KBM-7 (cell line): Measurements from ENCODE around the gene MRPL14.

Source experiments
- DNase-seq: peaks from one replicate; pipeline ENCODE4 v3.0.0-alpha.2; 2015
- in situ Hi-C: fragments of 300-500 bp; cut with MboI; formaldehyde crosslinking; loops from 2 replicates; pipeline ENCODE4 v1.14.3; 2020; ENCODE audit warnings: low sequenced_read_pairs, low pct_unique_long_range_greater_than_20kb, mixed read lengths

The MRPL14 gene

DNA sequence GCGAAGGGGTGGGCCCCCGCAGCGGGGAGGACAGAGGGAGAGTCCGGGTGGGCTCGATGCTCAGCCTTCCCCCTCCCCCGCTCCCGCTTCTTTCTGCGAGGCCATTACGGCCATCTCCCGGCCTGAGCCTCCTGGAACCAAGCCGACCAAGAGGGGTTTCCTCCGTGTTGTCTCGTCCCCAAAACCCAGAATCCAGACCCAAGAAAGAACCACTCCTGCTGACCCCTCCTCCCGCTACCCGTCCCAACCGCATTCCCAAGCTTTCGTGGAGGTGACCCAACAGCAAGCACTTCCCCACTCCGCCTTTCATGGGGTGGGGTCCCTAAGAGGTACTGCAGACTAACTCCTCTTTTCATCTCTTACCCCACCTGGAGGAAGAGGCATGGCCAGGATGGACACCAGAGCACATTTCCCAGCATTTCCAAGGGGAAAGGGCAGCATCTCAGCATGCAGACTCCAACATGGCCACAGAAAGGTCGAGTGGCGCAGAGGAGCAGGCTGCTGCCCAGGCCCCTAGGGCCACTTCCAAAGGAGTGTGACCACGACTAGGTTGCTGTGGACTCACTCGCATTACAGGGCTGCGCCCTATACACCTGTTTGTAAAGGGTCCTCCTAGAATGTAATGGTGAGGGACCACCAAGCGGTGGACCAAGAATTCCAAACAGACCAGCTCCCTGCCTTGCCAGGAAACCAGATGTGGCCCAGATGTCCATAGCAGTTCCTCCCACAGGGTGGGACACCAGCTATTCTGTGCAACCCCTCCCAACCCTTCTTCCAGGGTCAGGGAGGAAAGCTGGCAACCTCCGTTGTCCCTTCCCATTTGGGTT is 53.4 kb downstream of the MRPL14 start:
- in situ Hi-C loops = no loop called here

DNA sequence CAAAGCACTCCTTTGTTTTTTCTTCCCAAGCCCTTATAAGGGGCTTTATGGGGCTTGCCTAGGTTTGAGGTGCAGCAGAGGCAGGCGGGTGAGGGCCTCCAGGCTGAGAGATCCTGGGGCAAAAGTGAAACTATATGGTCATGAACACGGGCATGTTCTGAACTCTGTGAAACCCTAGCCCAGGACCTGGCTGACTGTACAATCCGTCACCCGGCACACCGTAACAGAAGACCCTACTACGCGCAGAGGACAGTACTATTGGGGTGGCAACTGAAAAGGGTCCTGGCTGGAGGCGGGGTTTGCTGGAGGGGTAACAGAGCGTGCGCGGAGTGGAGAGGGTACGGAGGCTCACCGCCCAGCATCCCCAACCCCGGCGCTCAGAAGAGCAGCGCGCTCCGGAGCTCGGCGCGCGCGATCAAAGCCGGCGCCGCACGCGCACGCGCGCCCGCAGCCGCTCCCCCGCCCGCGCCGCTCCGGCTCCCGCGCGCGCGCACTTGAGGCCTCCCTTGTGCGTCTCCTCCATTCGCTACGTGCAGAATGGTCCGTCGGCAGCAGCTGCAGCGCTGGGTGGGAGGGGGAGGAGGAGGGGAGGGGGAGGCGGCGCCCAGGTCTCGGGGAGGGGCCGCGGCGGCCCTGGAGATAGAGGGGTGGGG is 54.2 kb downstream of the MRPL14 start:
- in situ Hi-C loops = no loop called here
- DNase-seq = peak; percentile 69

More for the DNA sequence above, 53.4 kb downstream of the MRPL14 start:
- DNase-seq = no peak

DNA sequence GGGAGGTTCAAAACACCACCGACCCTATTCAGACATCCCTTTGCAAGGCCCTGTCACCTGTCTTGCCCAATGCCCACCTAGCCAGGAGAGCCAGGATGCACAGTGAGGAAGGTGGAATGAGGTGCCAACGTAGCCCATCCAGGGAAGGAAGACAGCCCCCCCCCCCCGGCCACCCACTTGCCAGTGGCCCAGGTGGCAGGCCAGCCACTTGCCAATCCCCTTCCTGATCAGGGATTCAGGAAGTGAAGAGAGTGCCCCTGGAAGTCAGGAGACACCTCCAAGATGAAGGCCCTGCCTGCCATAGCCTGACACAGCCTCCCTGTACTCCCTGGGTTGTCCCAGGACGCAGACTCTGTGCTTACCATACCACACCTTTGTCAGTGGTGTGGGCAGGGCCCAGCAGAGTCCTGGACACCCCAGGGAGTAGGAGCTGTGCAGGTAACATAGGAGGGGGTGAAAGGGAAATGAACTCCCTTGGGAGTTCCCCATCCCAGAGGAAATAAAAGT is 54.7 kb downstream of the MRPL14 start:
- in situ Hi-C loops = no loop called here
- DNase-seq = no peak

DNA sequence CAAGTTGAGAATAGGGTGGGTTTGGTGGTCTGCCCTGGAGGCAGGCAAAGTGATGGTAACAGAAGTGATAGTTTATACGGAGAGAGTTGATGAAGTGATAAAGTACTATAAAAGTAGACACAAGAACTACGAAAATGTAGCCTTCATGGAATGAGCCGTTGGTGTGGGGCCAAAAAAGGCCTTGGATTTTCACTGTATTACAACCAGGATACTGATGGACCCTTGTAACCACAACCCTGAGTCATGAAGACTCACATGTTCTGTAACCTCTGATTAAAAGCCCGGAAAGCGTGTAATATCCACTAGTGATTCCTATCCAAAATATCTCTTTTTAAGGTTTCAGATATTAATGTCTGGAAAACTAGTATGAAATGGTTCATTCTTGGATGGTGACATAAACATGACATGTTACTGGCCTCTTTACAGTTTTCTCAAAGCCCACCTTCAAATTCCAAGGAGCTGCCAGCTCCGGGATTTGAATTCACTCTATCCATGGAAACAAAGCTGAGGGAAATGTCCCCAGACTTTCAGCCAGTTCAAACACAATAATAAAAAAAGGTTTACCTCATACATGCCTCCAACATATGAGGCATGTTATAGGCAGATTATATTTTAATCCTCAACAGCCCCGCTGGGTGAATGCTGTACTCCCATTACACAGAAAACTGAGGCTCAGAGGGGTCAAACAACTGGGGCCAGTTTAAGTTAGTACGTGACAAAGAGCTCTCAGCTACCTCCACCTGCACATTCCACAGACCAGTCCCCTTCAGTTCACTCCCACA is 55.4 kb downstream of the MRPL14 start:
- in situ Hi-C loops = no loop called here
- no peak for DNase-seq

DNA sequence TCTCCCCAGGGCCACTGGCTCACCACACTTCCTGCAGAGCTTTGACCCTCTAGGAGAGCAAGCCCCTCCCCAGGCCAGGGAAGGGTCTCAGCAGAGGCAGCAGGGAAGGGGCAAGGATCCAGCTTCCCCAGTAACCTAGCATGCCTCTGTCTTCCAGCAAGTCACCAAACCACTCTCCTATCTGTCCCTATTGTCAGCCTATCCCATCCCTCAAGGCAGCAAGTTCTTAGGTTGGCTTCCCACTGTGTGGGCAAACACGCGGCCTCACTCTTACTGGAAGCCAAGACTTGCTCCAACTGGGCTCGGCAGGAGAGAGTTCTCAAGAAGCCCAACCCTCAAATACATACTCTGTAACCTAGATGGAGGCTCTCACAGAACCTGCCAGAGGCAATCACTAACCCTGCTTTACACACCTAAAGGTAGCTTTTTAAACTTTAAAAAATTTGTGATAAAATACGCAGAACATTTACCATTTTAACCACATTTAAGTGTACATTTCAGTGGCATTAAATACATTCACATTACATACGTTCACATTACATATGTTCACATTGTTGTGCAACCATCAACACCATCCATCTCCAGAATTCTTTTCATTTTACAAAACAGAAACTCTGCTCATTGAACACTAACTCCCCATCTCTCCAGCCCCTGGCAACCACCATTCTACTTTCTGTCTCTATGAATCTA is 58.5 kb downstream of the MRPL14 start:
- in situ Hi-C loops = no loop called here
- no peak for DNase-seq

DNA sequence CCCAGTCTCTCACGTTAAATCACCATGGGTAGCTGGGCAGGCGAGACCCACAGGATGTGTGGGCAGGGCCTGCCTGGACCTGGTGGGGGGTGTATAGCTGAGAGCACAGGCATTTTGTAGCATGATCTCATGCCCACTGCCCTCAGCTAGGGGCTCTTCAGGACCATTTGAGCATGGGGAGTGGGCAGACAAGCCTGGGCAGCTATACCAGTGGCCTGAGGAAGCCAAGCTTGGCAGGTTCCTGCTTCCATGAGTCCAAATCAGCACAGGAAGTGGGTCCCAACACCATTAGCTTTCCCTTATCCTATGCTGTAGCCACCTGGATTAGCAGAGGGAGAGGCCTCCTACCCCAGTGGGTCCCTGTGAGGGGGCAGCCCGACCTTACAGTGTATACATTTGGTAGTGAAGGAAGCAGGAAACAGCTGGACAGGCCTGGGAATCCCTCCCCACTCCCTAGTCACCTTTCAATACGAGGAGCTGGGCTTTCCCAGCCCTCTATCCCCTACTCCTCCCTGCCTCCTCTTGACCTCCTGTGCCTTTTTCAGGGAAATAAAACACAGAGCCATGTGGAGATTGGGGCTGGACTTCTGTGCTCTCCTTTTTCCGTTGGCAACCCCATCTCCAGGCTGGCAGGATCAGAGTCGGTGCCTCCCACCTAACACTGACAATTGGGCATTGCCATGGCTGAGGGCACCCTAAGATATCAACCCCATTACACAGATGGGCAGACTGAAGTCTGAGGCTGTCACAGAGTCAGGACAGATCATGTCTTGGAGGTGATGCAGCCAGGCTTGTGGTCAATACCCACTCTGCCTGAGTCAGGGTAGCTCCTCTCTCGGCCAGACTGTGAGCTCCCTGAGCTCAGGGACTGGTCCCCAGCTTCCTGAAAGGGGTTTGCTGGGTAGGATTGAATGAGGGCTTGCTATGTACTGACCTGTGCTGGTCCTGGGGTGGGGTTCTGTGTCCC is 59.8 kb downstream of the MRPL14 start:
- DNase-seq = no peak
- in situ Hi-C loops = no loop called here

DNA sequence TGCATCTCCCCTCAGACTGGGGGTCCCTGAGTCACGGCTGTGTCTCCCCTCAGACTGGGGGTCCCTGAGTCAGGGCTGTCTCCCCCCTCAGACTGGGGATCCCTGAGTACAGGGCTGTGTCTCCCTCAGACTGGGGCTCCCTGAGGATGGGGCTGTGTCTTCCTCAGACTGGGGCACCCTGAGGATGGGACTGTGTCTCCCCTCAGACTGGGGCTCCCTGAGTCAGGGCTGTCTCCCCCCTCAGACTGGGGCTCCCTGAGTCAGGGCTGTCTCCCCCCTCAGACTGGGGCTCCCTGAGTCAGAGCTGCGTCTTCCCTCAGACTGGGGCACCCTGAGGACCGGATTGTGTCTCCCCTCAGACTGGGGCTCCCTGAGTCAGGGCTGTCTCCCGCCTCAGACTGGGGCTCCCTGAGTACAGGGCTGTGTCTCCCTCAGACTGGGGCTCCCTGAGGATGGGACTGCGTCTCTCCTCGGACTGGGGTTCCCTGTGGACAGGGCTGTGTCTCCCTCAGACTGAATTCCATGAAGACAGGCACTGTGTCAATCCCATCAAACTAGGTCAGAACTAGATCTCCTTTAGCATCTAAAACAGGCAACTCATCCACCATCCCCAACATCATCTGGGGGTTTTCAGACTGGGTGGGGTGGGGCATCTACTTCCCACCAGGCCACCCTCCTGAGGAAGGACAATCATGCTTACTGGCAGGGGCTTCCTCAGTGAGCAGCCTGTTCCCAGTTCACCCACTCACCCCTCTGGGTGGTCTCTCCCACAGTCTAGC is 60.7 kb downstream of the MRPL14 start:
- in situ Hi-C loops = no loop called here
- no peak for DNase-seq

DNA sequence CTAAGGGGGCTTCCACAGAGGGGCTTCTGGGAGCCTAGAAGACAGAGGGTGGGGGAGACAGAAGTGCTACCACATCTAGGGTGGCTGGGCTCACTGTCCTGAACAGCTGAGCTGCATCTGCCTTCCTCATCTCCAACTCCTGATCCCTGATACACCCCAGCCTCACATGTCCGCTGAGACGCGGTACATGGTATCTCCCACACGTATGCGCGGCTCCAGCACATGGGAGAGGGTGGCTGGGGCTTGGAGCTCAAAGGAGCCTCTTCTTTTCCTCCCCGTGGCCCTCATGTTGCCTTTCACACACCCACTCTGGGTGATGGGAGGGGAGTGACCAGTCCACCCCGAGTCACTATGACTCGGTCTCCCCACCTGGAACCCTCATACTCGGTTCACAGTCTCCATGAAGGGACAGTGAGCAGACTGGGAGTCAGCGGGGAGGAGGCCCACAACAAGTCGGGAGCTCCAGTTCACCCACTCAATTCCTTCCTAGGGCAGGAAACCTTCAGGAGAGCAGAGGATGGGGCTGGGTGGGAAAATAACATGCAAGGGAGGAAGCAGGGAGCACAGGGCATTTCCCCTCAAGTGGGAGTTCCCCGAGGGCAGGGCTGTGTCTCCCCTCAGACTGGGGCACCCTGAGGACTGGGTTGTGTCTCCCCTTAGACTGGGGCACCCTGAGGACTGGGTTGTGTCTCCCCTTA is 61.7 kb downstream of the MRPL14 start:
- in situ Hi-C loops = no loop called here
- DNase-seq = no peak

DNA sequence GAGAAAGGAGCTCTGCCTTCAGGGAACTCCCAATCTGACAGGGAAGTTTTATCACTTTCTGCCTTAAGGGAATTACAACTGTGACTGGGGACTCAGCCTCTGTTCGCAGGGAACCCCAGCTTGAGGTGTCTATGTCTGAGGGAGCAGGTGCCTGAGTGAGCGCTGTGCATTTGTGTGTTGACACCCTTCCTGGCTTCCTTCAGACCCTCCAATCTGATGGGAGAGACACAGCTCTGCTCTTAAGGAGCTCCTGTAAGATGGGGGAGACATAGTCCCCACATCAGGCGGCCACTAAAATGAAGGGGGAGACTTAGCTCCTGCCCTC is 62.3 kb downstream of the MRPL14 start:
- DNase-seq = no peak
- in situ Hi-C loops = no loop called here

DNA sequence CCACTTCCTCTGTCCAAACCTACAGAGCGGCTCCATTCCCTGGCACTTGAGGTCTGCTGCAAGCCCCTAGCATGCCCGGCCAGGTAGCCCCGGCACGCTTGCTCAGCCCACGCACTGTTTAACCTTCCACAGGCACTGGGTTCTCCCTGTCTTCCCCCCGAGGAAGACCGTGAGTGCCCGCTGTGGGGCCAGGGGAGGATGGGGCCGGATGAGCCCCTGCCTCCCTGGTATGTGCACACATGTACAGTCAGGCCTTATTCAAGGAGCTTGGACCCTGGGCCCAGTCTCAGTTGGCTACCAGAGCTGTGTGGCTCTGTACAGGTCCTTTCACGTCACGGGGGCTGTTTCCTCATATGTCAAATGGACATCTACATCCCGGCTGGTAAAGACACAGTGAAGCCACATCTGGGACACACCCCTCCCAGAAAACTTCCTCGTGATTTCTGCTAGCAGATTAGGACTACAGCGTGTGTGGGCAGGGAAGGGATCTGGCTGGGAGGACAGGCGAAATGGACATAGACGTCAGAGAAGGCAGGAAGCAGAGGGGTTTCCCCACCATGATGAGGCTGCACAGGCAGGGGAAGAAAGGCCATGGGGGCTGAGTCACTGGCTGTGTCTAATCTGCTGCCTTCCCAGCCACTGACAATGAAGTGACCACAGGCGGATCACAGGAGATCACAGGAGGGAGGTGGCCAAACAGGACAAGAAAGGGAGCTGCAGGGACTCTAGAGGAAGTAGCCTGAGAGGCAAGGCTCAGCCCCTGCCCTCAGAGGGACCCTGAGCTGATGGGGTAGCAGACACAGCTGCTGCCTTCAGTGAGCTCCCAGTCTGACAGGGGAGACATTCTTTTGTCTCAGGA is 62.9 kb downstream of the MRPL14 start:
- in situ Hi-C loops = no loop called here
- DNase-seq = peak; percentile 47

DNA sequence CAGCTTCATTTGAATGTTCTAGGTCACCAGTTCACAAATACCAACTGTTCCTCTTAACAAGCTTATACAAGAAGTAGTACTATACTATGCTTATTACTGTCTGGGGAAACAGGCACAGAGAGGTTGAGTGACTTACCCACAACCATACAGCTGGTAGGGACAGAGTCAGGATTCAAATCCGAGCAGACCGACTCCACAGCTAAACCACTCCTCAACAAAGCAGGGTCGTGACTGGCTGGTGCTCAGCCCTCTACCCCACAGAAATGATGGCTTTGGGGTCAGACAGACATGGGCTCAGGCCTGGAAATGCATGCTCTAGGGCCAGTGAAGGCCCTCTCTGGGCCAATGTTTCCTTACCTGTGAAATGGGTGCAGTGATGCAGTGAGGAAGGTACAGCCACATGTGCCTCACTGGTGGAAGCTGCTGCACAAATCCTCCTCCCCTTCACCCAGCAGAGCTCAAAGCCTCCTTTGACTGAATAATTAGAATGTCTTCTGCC is 63.6 kb downstream of the MRPL14 start:
- no peak for DNase-seq
- in situ Hi-C loops = no loop called here
